SKM-1 treated with dmso at 0.1 percent for 144 hours (cell line): Measurements from ENCODE around the gene NAALADL2.
"Not testable (repeated sequence)": the region's sequence is repeated elsewhere in the genome, so short reads cannot be mapped to it uniquely, and the experiment has no call there.

Experiments used
- DNase-seq: peaks from one replicate; lab custom pipeline; 2025; ENCODE audit not compliant: unreplicated experiment; lab: John Stamatoyannopoulos, UW

The NAALADL2 gene

GRCh38 chr3:175255698-175256097 lies 396.6 kb downstream of the NAALADL2 start:
- DNase-seq, result no peak

- DNase-seq, result no peak
Measured at GRCh38 chr3:175257123-175257522, 398.0 kb downstream of the NAALADL2 start.

- no peak for DNase-seq
Measured at GRCh38 chr3:175258763-175259162, 399.6 kb downstream of the NAALADL2 start.

- no peak for DNase-seq
Measured at GRCh38 chr3:175260145-175260794, 401.1 kb downstream of the NAALADL2 start.

GRCh38 chr3:175266478-175266877 lies 407.3 kb downstream of the NAALADL2 start:
- no peak for DNase-seq

GRCh38 chr3:175267121-175267531 lies 408.0 kb downstream of the NAALADL2 start:
- no peak for DNase-seq

GRCh38 chr3:175267561-175267960 lies 408.4 kb downstream of the NAALADL2 start:
- DNase-seq, result no peak

- no peak for DNase-seq
Measured at GRCh38 chr3:175269394-175269793, 410.3 kb downstream of the NAALADL2 start.

- DNase-seq, result no peak
Measured at GRCh38 chr3:175270198-175270837, 411.2 kb downstream of the NAALADL2 start.

GRCh38 chr3:175270866-175271265 lies 411.7 kb downstream of the NAALADL2 start:
- DNase-seq, result no peak

GRCh38 chr3:175271465-175271864 lies 412.3 kb downstream of the NAALADL2 start:
- DNase-seq, result not testable (repeated sequence)

- no peak for DNase-seq
Measured at GRCh38 chr3:175272392-175272791, 413.3 kb downstream of the NAALADL2 start.

GRCh38 chr3:175273573-175273972 lies 414.4 kb downstream of the NAALADL2 start:
- DNase-seq, result no peak

- DNase-seq, result no peak
Measured at GRCh38 chr3:175274056-175274455, 414.9 kb downstream of the NAALADL2 start.

GRCh38 chr3:175274474-175275218 lies 415.5 kb downstream of the NAALADL2 start:
- DNase-seq, result no peak

GRCh38 chr3:175278680-175279079 lies 419.5 kb downstream of the NAALADL2 start:
- DNase-seq, result no peak

GRCh38 chr3:175279457-175279856 lies 420.3 kb downstream of the NAALADL2 start:
- no peak for DNase-seq

GRCh38 chr3:175279911-175280310 lies 420.8 kb downstream of the NAALADL2 start:
- DNase-seq, result no peak

- DNase-seq, result peak; percentile 40
Measured at GRCh38 chr3:175287361-175287963, 428.3 kb downstream of the NAALADL2 start.

GRCh38 chr3:175288621-175289020 lies 429.5 kb downstream of the NAALADL2 start:
- DNase-seq, result no peak

- no peak for DNase-seq
Measured at GRCh38 chr3:175294793-175295192, 435.7 kb downstream of the NAALADL2 start.
